Sigmoid colon (tissue), 4 donors: Measurements from ENCODE around the gene TECR.

Experiments used
- CTCF ChIP-seq, 4 experiments: fragments of 450-650 bp in 3 of 4; fragments of 200-600 bp in 1 of 4; IDR thresholded peaks; one replicate each; pipeline ENCODE4 v1.5.1; 2016 to 2019; ENCODE audit warnings: antibody characterized with exemption in 4 of 4, mild to moderate bottlenecking in 3 of 4, moderate library complexity in 2 of 4
- POLR2A ChIP-seq, 2 donors: fragments of 450-650 bp; IDR thresholded peaks; one replicate each; pipeline ENCODE4 v1.6.1; 2016; ENCODE audit warnings: antibody characterized with exemption in 2 of 2, mild to moderate bottlenecking in 2 of 2, moderate library complexity in 2 of 2
- POLR2AphosphoS5 ChIP-seq, 4 donors: sonication (generic); formaldehyde crosslinking; IDR thresholded peaks; one replicate each; pipeline ENCODE4 v1.6.1; 2017; ENCODE audit warnings: antibody characterized with exemption in 4 of 4

GRCh38 chr19:14503285-14503684 lies 26.1 kb upstream of the TECR start:
- no peak for TF ChIP-seq CTCF (IDR thresholded peaks at IDR 0.05)
- TF ChIP-seq POLR2AphosphoS5 (IDR thresholded peaks at IDR 0.05) = no peak
- no peak for TF ChIP-seq POLR2A (IDR thresholded peaks at IDR 0.05)
